ENCODE measurements around the gene NTN4. TPM values are rescaled to one million over a fixed set of nuclear protein-coding genes. Genes with fewer than 3 reads are reported as not detected.
"Not testable (repeated sequence)": the region's sequence is repeated elsewhere in the genome, so short reads cannot be mapped to it uniquely, and the experiment has no call there.

Gene NTN4
- total and polyA plus RNA-seq, 4 donors, result 19.5 to 68.9 (median 63.8) TPM

DNA sequence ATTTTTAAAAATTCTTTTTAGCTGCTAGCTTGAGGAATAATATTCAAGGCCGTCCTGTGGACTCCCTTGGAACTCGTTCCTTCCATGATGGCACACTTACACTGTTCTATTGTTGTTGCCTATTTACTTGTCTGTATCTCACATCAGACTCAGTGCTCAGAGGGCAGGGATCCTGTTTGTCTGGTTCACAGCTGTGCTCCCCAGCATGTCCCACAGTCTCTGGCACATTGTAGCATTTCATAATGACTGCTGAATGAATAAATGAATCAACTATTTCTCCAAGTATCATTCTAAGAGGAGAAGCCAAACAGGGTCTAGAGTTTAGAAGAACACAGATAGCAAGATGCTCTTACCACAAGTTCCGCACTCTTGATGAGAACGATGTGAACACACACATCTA is 48.0 kb downstream of the NTN4 start:
- H3K4me1 ChIP-seq (ENCODE audit: control insufficient read depth in 1 of 2, insufficient read depth in 2 of 2, low read length in 2 of 2), result no peaks in the 10 kb centered on the region
- H3K27me3 ChIP-seq (ENCODE audit: control insufficient read depth in 1 of 2, insufficient read depth in 2 of 2, low read length in 1 of 2), result no peaks in the 10 kb centered on the region
- H3K9me3 ChIP-seq (ENCODE audit: control insufficient read depth, low read length), result no peaks in the 10 kb centered on the region
- WGBS, 2 donors, result 75 to 90% methylated on average over 4 of the region's 4 CpGs
- DNase-seq (no peak), ATAC-seq (ENCODE audit: low FRiP score) (no peak)
- H3K4me3 ChIP-seq (ENCODE audit: low read length in 2 of 2), result no peak overlapping the region
- intact Hi-C loops (cut with DNase I), result no loop called here
- no peak overlapping the region for H3K27ac ChIP-seq (ENCODE audit: low read depth in 1 of 2, low read length in 2 of 2)
- H3K36me3 ChIP-seq (ENCODE audit: control insufficient read depth in 1 of 2, insufficient read depth in 2 of 2, low read length in 1 of 2), result peaks cover 0 to 6% of the 10 kb centered on the region in 2 donors

DNA sequence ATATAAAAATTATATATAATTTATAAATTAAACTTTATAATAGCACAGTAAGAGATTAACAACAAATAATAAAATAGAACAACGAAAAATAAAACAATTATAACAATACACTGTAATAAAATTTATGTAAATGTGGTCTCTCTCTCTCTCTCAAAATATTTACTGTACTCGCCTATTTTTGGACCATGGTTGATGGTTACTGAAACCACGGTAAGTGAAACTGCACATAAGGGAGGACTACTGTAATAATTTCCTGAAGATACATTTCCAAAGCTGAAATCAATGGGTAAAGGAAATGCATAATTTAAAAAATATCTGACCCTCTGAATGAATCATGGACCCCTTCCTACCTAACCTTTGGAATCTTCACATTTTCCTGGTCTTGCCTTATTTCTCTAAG is 48.9 kb downstream of the NTN4 start:
- Histone ChIP-seq H3K27me3 (ENCODE audit: control insufficient read depth in 1 of 2, insufficient read depth in 2 of 2, low read length in 1 of 2) (no peaks in the 10 kb centered on the region), H3K36me3 (ENCODE audit: control insufficient read depth in 1 of 2, insufficient read depth in 2 of 2, low read length in 1 of 2) (peaks cover 0 to 6% of the 10 kb centered on the region in 2 donors), H3K4me1 (ENCODE audit: control insufficient read depth in 1 of 2, insufficient read depth in 2 of 2, low read length in 2 of 2) (peaks cover 0 to 5% of the 10 kb centered on the region in 2 donors), H3K4me3 (ENCODE audit: low read length in 2 of 2) (no peak overlapping the region), H3K9me3 (ENCODE audit: control insufficient read depth, low read length) (no peaks in the 10 kb centered on the region), H3K27ac (ENCODE audit: low read depth in 1 of 2, low read length in 2 of 2) (no peak overlapping the region)
- ATAC-seq (ENCODE audit: low FRiP score) (no peak), DNase-seq (no peak)
- WGBS, 2 donors, result 72% methylated on average over 3 of the region's 3 CpGs
- intact Hi-C loops (cut with DNase I), result no loop called here

- DNase-seq (no peak), ATAC-seq (ENCODE audit: low FRiP score) (no peak)
- peaks cover 0 to 11% of the 10 kb centered on the region in 2 donors for H3K4me1 ChIP-seq (ENCODE audit: control insufficient read depth in 1 of 2, insufficient read depth in 2 of 2, low read length in 2 of 2)
- no peaks in the 10 kb centered on the region for H3K9me3 ChIP-seq (ENCODE audit: control insufficient read depth, low read length)
- no peaks in the 10 kb centered on the region for H3K27me3 ChIP-seq (ENCODE audit: control insufficient read depth in 1 of 2, insufficient read depth in 2 of 2, low read length in 1 of 2)
- WGBS, 2 donors, result 65 to 84% methylated on average over 1 of the region's 1 CpG
- intact Hi-C loops (cut with DNase I), result no loop called here
- no peak overlapping the region for H3K27ac ChIP-seq (ENCODE audit: low read depth in 1 of 2, low read length in 2 of 2)
- no peak overlapping the region for H3K4me3 ChIP-seq (ENCODE audit: low read length in 2 of 2)
- H3K36me3 ChIP-seq (ENCODE audit: control insufficient read depth in 1 of 2, insufficient read depth in 2 of 2, low read length in 1 of 2), result peaks cover 0 to 6% of the 10 kb centered on the region in 2 donors
These were observed 49.8 kb downstream of the NTN4 start for GRCh38 chr12:95740751-95741150.

DNA sequence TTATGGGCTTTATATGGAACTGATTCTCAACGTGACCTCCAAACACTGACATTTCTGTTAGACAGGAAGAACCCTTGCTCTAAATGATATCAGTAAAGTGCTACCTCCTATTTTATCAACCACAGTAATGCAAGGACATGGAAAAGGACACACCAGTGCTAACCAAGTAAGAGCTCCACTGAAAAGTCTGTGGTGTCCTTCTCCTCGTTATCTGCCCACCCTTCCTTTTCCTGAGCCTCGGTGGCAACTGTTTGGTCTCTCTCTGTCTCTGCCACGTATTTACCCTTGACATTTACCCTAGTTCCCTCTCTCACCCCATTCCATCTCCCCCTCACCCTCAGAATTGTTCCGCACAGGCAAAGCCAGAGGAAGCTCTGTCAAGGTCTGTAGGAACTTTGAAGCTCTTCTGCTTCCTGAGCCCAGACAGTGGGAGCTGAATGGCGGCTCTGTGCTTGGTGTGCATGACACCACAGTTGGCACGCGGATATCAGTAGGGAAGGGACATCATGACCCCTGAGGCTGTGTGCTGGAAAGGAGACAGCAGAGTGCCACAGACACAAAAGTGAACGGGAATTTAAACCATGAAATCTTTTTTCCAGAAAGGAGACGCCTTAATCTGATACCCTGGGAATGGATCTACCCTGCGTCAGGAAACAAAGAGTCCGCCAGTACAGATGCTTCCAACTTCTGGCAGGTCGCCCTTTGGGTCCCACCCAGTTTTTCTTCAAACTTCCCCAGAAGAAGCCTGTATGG is 50.8 kb downstream of the NTN4 start:
- peak; percentile 50 to 78 for DNase-seq
- 81 to 84% methylated on average over 13 of the region's 13 CpGs for WGBS, 2 donors
- H3K9me3 ChIP-seq (ENCODE audit: control insufficient read depth, low read length), result no peaks in the 10 kb centered on the region
- no peaks in the 10 kb centered on the region for H3K27me3 ChIP-seq (ENCODE audit: control insufficient read depth in 1 of 2, insufficient read depth in 2 of 2, low read length in 1 of 2)
- H3K4me3 ChIP-seq (ENCODE audit: low read length in 2 of 2), result no peak overlapping the region
- H3K36me3 ChIP-seq (ENCODE audit: control insufficient read depth in 1 of 2, insufficient read depth in 2 of 2, low read length in 1 of 2), result peaks cover 0 to 6% of the 10 kb centered on the region in 2 donors
- H3K27ac ChIP-seq (ENCODE audit: low read depth in 1 of 2, low read length in 2 of 2), result no peak overlapping the region
- ATAC-seq (ENCODE audit: low FRiP score), result peak; percentile 43
- intact Hi-C loops (cut with DNase I), result loop anchor here in 1 of 2 donors (5.0 kb wide), 1 partner anchor 53 kb away; the partner anchor contains the start of gene NTN4
- peaks cover 0 to 13% of the 10 kb centered on the region in 2 donors for H3K4me1 ChIP-seq (ENCODE audit: control insufficient read depth in 1 of 2, insufficient read depth in 2 of 2, low read length in 2 of 2)

DNA sequence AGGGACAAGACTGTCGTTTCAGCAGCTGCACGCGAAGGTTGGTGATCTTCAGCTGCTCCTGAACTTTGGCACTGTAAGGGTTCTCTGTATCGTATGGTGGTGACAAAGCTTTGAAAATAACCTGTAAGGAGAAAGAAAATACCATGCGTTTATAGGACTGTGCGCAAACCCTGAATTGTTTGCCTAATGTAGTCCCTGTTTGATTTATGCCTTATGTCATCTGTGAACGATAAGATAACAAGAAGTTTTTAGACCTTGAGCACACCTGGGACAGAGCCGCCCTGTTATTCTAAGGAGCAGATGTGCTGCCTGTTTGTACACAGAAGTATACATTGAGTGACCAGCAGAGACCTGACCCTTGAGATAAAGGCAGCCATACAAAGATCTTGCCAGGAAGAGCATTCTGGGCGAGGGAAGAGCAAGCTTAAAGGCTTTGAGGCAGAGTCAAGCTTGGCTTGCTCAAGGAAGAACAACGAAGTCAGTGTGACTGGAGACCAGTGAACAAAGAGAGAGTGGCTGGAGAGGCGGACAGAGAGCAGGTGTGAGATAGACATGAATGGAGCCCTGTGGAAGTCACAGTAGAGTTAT is 52.4 kb downstream of the NTN4 start:
- Histone ChIP-seq H3K9me3 (ENCODE audit: control insufficient read depth, low read length) (no peaks in the 10 kb centered on the region), H3K27ac (ENCODE audit: low read depth in 1 of 2, low read length in 2 of 2) (no peak overlapping the region), H3K4me1 (ENCODE audit: control insufficient read depth in 1 of 2, insufficient read depth in 2 of 2, low read length in 2 of 2) (peaks cover 2 to 13% of the 10 kb centered on the region in 2 donors), H3K27me3 (ENCODE audit: control insufficient read depth in 1 of 2, insufficient read depth in 2 of 2, low read length in 1 of 2) (no peaks in the 10 kb centered on the region), H3K4me3 (ENCODE audit: low read length in 2 of 2) (no peak overlapping the region), H3K36me3 (ENCODE audit: control insufficient read depth in 1 of 2, insufficient read depth in 2 of 2, low read length in 1 of 2) (peaks cover 0 to 6% of the 10 kb centered on the region in 2 donors)
- ATAC-seq (ENCODE audit: low FRiP score) (no peak), DNase-seq (no peak)
- intact Hi-C loops (cut with DNase I), result loop anchor here in 1 of 2 donors (5.0 kb wide), 1 partner anchor 54 kb away; the partner anchor contains the start of gene NTN4
- 89 to 92% methylated on average over 11 of the region's 11 CpGs for WGBS, 2 donors

DNA sequence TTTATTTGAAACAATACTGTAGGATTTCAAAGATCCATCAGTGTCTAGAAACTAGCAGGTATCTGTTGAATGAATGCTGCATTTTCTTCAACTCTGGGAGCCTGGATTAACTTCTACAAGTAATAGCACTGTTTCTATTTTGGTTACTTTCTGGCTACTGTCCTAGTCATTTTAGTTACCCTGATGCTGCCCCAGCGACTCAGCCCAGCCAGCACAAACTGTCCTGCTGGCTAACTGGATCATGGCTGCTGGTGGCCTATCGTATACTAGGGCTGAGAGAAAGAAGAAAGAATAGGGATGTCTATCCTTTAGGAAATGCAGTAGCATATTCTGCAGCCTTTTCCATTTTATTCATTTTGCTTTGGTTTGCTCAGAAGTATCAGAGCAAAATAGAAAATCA is 53.9 kb downstream of the NTN4 start:
- DNase-seq, result peak in 1 of 2 donors; percentile 60
- H3K4me1 ChIP-seq (ENCODE audit: control insufficient read depth in 1 of 2, insufficient read depth in 2 of 2, low read length in 2 of 2), result peaks cover 2 to 13% of the 10 kb centered on the region in 2 donors
- no peak for ATAC-seq (ENCODE audit: low FRiP score)
- intact Hi-C loops (cut with DNase I), result loop anchor here in 1 of 2 donors (5.0 kb wide), 1 partner anchor 56 kb away; the partner anchor contains the start of gene NTN4
- no peaks in the 10 kb centered on the region for H3K27me3 ChIP-seq (ENCODE audit: control insufficient read depth in 1 of 2, insufficient read depth in 2 of 2, low read length in 1 of 2)
- no peak overlapping the region for H3K4me3 ChIP-seq (ENCODE audit: low read length in 2 of 2)
- WGBS, 2 donors, result 0 to 6% methylated on average over 2 of the region's 2 CpGs
- H3K36me3 ChIP-seq (ENCODE audit: control insufficient read depth in 1 of 2, insufficient read depth in 2 of 2, low read length in 1 of 2), result peaks cover 0 to 6% of the 10 kb centered on the region in 2 donors
- H3K27ac ChIP-seq (ENCODE audit: low read depth in 1 of 2, low read length in 2 of 2), result peak overlapping the region; percentile 39 to 89
- H3K9me3 ChIP-seq (ENCODE audit: control insufficient read depth, low read length), result no peaks in the 10 kb centered on the region

DNA sequence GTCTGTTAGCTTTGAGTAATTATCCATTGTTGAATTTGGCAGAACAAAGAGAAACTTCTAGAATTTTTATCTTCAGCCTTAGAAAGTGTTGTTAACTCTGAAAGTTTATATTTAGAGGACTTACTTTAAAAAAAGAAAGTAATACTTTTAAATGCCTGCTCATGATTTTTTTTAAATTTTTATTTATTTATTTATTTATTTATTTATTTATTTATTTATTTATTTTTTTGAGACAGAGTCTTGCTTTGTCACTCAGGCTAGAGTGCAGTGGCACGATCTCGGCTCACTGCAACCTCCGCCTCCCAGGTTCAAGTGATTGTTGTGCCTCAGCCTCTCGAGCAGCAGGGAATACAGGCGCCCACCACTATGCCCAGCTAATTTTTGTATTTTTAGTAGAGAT is 54.8 kb downstream of the NTN4 start:
- WGBS, 2 donors, result 78 to 85% methylated on average over 5 of the region's 5 CpGs
- intact Hi-C loops (cut with DNase I), result loop anchor here in 1 of 2 donors (5.0 kb wide), 1 partner anchor 57 kb away; the partner anchor contains the start of gene NTN4
- not testable (repeated sequence) for ATAC-seq (ENCODE audit: low FRiP score); H3K36me3 ChIP-seq (ENCODE audit: control insufficient read depth in 1 of 2, insufficient read depth in 2 of 2, low read length in 1 of 2); H3K4me3 ChIP-seq (ENCODE audit: low read length in 2 of 2); H3K27me3 ChIP-seq (ENCODE audit: control insufficient read depth in 1 of 2, insufficient read depth in 2 of 2, low read length in 1 of 2); DNase-seq; H3K27ac ChIP-seq (ENCODE audit: low read depth in 1 of 2, low read length in 2 of 2); H3K9me3 ChIP-seq (ENCODE audit: control insufficient read depth, low read length)
- peaks cover 2 to 13% of the 10 kb centered on the region in 2 donors for H3K4me1 ChIP-seq (ENCODE audit: control insufficient read depth in 1 of 2, insufficient read depth in 2 of 2, low read length in 2 of 2)

- intact Hi-C loops (cut with DNase I), result loop anchor here in 1 of 2 donors (5.0 kb wide), 1 partner anchor 54 kb away; no protein-coding TSS in a partner anchor
- no peaks in the 10 kb centered on the region for H3K27me3 ChIP-seq (ENCODE audit: control insufficient read depth in 1 of 2, insufficient read depth in 2 of 2, low read length in 1 of 2)
- H3K27ac ChIP-seq (ENCODE audit: low read depth in 1 of 2, low read length in 2 of 2), result peak overlapping the region; percentile 34 to 74
- peaks cover 0 to 5% of the 10 kb centered on the region in 2 donors for H3K36me3 ChIP-seq (ENCODE audit: control insufficient read depth in 1 of 2, insufficient read depth in 2 of 2, low read length in 1 of 2)
- no peaks in the 10 kb centered on the region for H3K9me3 ChIP-seq (ENCODE audit: control insufficient read depth, low read length)
- H3K4me1 ChIP-seq (ENCODE audit: control insufficient read depth in 1 of 2, insufficient read depth in 2 of 2, low read length in 2 of 2), result peaks cover 2 to 13% of the 10 kb centered on the region in 2 donors
- no peak overlapping the region for H3K4me3 ChIP-seq (ENCODE audit: low read length in 2 of 2)
- 10 to 24% methylated on average over 3 of the region's 3 CpGs for WGBS, 2 donors
- ATAC-seq (ENCODE audit: low FRiP score), result peak; percentile 56
- no peak for DNase-seq
These were observed 57.3 kb downstream of the NTN4 start for GRCh38 chr12:95733141-95733825.

All from aorta (tissue), 5 donors.